ENCODE data around the gene NINJ2. TPM values are rescaled to one million over a fixed set of nuclear protein-coding genes. Genes with fewer than 3 reads are reported as not detected.
A peak's percentile ranks its signal among the peaks of the same experiment; 100 is the strongest.

The NINJ2 gene
- total and polyA plus RNA-seq, 12 donors: 1.9 to 25.7 (median 8.3) TPM

GRCh38 chr12:583251-583869 is 79.9 kb downstream of the NINJ2 start:
- Histone ChIP-seq H3K36me3 (no peaks in the 10 kb centered on the region), H3K27me3 (no peaks in the 10 kb centered on the region), H3K4me1 (peaks cover 5 to 33% (median 16%) of the 10 kb centered on the region in 9 donors), H3K27ac (peak overlapping the region; percentile 55 to 86 (median 73)), H3K4me3 (no peak overlapping the region), H3K9me3 (no peaks in the 10 kb centered on the region)
- DNase-seq (peak; percentile 67 to 70), ATAC-seq (peak; percentile 84 to 95 (median 90))
- intact Hi-C loops (cut with DNase I): no loop called here
- WGBS, 2 donors: 35 to 50% methylated on average over 13 of the region's 13 CpGs
- no peak for TF ChIP-seq CTCF (IDR thresholded peaks at IDR 0.05)

- no peak for DNase-seq
Observed at GRCh38 chr12:581746-582145, 81.5 kb downstream of the NINJ2 start.

GRCh38 chr12:581321-581720 is 81.9 kb downstream of the NINJ2 start:
- no peak for TF ChIP-seq CTCF (IDR thresholded peaks at IDR 0.05)
- ATAC-seq: peak in 5 of 8 donors; percentile 18 to 48 (median 31)
- WGBS, 2 donors: 81 to 83% methylated on average over 5 of the region's 5 CpGs

More at GRCh38 chr12:581746-582145, 81.5 kb downstream of the NINJ2 start:
- intact Hi-C loops (cut with DNase I): no loop called here
- H3K27me3 ChIP-seq: no peaks in the 10 kb centered on the region
- peaks cover 7 to 37% (median 23%) of the 10 kb centered on the region in 9 donors for H3K4me1 ChIP-seq
- ATAC-seq: no peak
- WGBS, 2 donors: 62 to 73% methylated on average over 9 of the region's 9 CpGs
- H3K27ac ChIP-seq: peak overlapping the region in 9 of 10 donors; percentile 38 to 81 (median 64)
- H3K4me3 ChIP-seq: no peak overlapping the region
- H3K36me3 ChIP-seq: no peaks in the 10 kb centered on the region
- no peak for TF ChIP-seq CTCF (IDR thresholded peaks at IDR 0.05)
- H3K9me3 ChIP-seq: no peaks in the 10 kb centered on the region

GRCh38 chr12:580813-581212 is 82.4 kb downstream of the NINJ2 start:
- Histone ChIP-seq H3K36me3 (no peaks in the 10 kb centered on the region), H3K27ac (peak overlapping the region in 2 of 10 donors; percentile 64 to 68), H3K4me1 (peaks cover 14 to 46% (median 32%) of the 10 kb centered on the region in 9 donors), H3K27me3 (no peaks in the 10 kb centered on the region), H3K9me3 (no peaks in the 10 kb centered on the region), H3K4me3 (no peak overlapping the region)
- intact Hi-C loops (cut with DNase I): no loop called here
- no peak for TF ChIP-seq CTCF (IDR thresholded peaks at IDR 0.05)
- DNase-seq (no peak), ATAC-seq (no peak)
- WGBS, 2 donors: 95 to 96% methylated on average over 4 of the region's 4 CpGs

More at GRCh38 chr12:581321-581720, 81.9 kb downstream of the NINJ2 start:
- no peaks in the 10 kb centered on the region for H3K27me3 ChIP-seq
- intact Hi-C loops (cut with DNase I): no loop called here
- H3K4me3 ChIP-seq: no peak overlapping the region
- H3K27ac ChIP-seq: peak overlapping the region in 9 of 10 donors; percentile 38 to 81 (median 64)
- DNase-seq: peak in 1 of 2 donors; percentile 47
- H3K9me3 ChIP-seq: no peaks in the 10 kb centered on the region
- H3K4me1 ChIP-seq: peaks cover 11 to 41% (median 27%) of the 10 kb centered on the region in 9 donors
- H3K36me3 ChIP-seq: no peaks in the 10 kb centered on the region
